HepG2 (cell line): ENCODE results near the gene IFIT5. TPM values are rescaled to one million over a fixed set of nuclear protein-coding genes. Genes with fewer than 3 reads are reported as not detected.

ENCODE experiments used
- ADNP ChIP-seq: sonication (generic); formaldehyde crosslinking; IDR thresholded peaks from 2 replicates; pipeline ENCODE4 v1.4.0; 2020; ENCODE audit warnings: missing genetic modification reagents
- ARID3A ChIP-seq: IDR thresholded peaks from 2 replicates; pipeline ENCODE4 v1.6.1; 2012; ENCODE audit warnings: low read depth, low read length, improper control_type of control experiment
- FOSL2 ChIP-seq: sonication (generic); formaldehyde crosslinking; IDR thresholded peaks from 2 replicates; pipeline ENCODE4 v1.4.0; 2020; ENCODE audit warnings: missing genetic modification reagents
- FOXK1 ChIP-seq: sonication (generic); formaldehyde crosslinking; IDR thresholded peaks from 2 replicates; pipeline ENCODE4 v1.4.0; 2020; ENCODE audit warnings: low read depth, missing genetic modification reagents, borderline replicate concordance
- HNRNPLL ChIP-seq: fragments of 200-400 bp; formaldehyde crosslinking; IDR thresholded peaks from 2 replicates; pipeline ENCODE4 v1.6.1; 2017; ENCODE audit warnings: mild to moderate bottlenecking, low read depth, low read length; ENCODE audit not compliant: poor library complexity, severe bottlenecking
- UBTF ChIP-seq: sonication (generic); formaldehyde crosslinking; IDR thresholded peaks from 2 replicates; pipeline ENCODE4 v1.4.0; 2020; ENCODE audit warnings: mild to moderate bottlenecking, missing genetic modification reagents
- ZNF18 ChIP-seq: sonication (generic); formaldehyde crosslinking; IDR thresholded peaks from 2 replicates; pipeline ENCODE4 v1.8.0; 2022; ENCODE audit warnings: mild to moderate bottlenecking, missing genetic modification reagents; ENCODE audit not compliant: insufficient replicate concordance
- ZNF326 ChIP-seq: sonication (generic); formaldehyde crosslinking; IDR thresholded peaks from 2 replicates; pipeline ENCODE4 v1.4.0; 2020; ENCODE audit warnings: missing genetic modification reagents, borderline replicate concordance
- ZNF337 ChIP-seq: sonication (generic); formaldehyde crosslinking; IDR thresholded peaks from 2 replicates; pipeline ENCODE4 v1.5.1; 2020; ENCODE audit warnings: missing genetic modification reagents, low read depth, mild to moderate bottlenecking, borderline replicate concordance
- ZNF652 ChIP-seq: IDR thresholded peaks from 2 replicates; pipeline ENCODE4 v1.6.1; 2016; ENCODE audit warnings: low read depth, borderline replicate concordance
- ZSCAN9 ChIP-seq: IDR thresholded peaks from 2 replicates; pipeline ENCODE4 v1.6.1; 2016; ENCODE audit warnings: borderline replicate concordance
- polyA plus RNA-seq, 8 experiments: library from polyadenylated mRNA; depleted of rRNA in 3 of 8; stranded (reverse) in 7 of 8; unstranded in 1 of 8; fragments of >200 nt; fragmentation: Illumina TruSeq in 4 of 8; extraction: Trizol in 4 of 8; gene quantifications; 2 replicates each; pipeline versions ENCODE4 v1.2.1 to v1.2.3, GENCODE V29; 2011 to 2016; ENCODE audit warnings: low read depth in 4 of 8, missing spikeins in 1 of 8, mixed read lengths in 1 of 8; ENCODE audit not compliant: insufficient read depth in 1 of 8
- total RNA-seq, 5 experiments: library from RNA; depleted of rRNA; stranded (reverse); fragments of >200 nt; fragmentation: Illumina TruSeq; extraction: Trizol; gene quantifications; 2 replicates each; pipeline ENCODE4 v1.2.3, GENCODE V29; 2016; ENCODE audit warnings: low read depth in 1 of 5
- TF ChIP-seq, protein P1 (sequence below): sonication (generic); formaldehyde crosslinking; IDR thresholded peaks from 2 replicates; pipeline ENCODE4 v1.5.1; 2020; ENCODE audit warnings: mild to moderate bottlenecking, missing genetic modification reagents, borderline replicate concordance
- TF ChIP-seq, protein P2 (sequence below): IDR thresholded peaks from 2 replicates; pipeline ENCODE4 v1.6.1; 2016; ENCODE audit warnings: mild to moderate bottlenecking
- TF ChIP-seq, protein P3 (sequence below): sonication (generic); formaldehyde crosslinking; IDR thresholded peaks from 2 replicates; pipeline ENCODE4 v1.8.0; 2022; ENCODE audit warnings: missing genetic modification reagents, mild to moderate bottlenecking, inconsistent platforms, borderline replicate concordance
- TF ChIP-seq, protein P4 (sequence below): sonication (generic); formaldehyde crosslinking; conservative IDR thresholded peaks from 2 replicates; pipeline ENCODE4 v1.8.0; 2022; ENCODE audit warnings: missing genetic modification reagents

The IFIT5 gene
- total and polyA plus RNA-seq, 2 of the 13 experiments (the other 11 are each of a cell fraction or from before 2014, with no cell fraction given) = 2.2 to 8.3 TPM

- TF ChIP-seq, protein P1, sequence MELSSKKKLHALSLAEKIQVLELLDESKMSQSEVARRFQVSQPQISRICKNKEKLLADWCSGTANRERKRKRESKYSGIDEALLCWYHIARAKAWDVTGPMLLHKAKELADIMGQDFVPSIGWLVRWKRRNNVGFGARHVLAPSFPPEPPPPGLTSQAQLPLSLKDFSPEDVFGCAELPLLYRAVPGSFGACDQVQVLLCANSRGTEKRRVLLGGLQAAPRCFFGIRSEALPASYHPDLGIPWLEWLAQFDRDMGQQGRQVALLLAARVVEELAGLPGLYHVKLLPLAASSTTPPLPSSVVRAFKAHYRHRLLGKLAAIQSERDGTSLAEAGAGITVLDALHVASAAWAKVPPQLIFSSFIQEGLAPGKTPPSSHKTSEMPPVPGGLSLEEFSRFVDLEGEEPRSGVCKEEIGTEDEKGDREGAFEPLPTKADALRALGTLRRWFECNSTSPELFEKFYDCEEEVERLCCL = no peak
- TF ChIP-seq UBTF (peak; percentile 48; the same call in 1 of the 2 replicates), FOSL2 (CRISPR knock-in tag) (peak; percentile 76), FOXK1 (peak; percentile 95; the same call in 1 of the 2 replicates), ADNP (CRISPR knock-in tag) (no peak), ZNF652 (CRISPR knock-in tag) (no peak), ZNF18 (CRISPR knock-in tag) (no peak), ZNF326 (CRISPR knock-in tag) (no peak), ZNF337 (CRISPR knock-in tag) (no peak), ARID3A (peak; percentile 88), ZSCAN9 (CRISPR knock-in tag) (peak; percentile 81; the same call in 1 of the 2 replicates), HNRNPLL (no peak)
- TF ChIP-seq, protein P2, sequence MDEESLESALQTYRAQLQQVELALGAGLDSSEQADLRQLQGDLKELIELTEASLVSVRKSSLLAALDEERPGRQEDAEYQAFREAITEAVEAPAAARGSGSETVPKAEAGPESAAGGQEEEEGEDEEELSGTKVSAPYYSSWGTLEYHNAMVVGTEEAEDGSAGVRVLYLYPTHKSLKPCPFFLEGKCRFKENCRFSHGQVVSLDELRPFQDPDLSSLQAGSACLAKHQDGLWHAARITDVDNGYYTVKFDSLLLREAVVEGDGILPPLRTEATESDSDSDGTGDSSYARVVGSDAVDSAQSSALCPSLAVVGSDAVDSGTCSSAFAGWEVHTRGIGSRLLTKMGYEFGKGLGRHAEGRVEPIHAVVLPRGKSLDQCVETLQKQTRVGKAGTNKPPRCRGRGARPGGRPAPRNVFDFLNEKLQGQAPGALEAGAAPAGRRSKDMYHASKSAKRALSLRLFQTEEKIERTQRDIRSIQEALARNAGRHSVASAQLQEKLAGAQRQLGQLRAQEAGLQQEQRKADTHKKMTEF (CRISPR knock-in tag) = peak; percentile 69; the same call in 1 of the 2 replicates
- TF ChIP-seq, protein P3, sequence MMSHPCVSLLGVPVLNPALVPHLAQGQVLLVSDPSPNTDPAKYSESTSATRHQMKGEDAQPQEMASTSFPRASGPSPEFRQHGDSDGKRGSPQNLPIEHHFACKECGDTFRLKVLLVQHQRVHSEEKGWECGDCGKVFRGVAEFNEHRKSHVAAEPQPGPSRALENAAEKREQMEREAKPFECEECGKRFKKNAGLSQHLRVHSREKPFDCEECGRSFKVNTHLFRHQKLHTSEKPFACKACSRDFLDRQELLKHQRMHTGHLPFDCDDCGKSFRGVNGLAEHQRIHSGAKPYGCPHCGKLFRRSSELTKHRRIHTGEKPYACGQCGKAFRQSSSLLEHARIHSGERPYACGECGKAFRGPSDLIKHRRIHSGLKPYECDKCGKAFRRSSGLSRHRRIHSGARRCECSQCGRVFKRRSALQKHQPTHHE = no peak
- TF ChIP-seq, protein P4, sequence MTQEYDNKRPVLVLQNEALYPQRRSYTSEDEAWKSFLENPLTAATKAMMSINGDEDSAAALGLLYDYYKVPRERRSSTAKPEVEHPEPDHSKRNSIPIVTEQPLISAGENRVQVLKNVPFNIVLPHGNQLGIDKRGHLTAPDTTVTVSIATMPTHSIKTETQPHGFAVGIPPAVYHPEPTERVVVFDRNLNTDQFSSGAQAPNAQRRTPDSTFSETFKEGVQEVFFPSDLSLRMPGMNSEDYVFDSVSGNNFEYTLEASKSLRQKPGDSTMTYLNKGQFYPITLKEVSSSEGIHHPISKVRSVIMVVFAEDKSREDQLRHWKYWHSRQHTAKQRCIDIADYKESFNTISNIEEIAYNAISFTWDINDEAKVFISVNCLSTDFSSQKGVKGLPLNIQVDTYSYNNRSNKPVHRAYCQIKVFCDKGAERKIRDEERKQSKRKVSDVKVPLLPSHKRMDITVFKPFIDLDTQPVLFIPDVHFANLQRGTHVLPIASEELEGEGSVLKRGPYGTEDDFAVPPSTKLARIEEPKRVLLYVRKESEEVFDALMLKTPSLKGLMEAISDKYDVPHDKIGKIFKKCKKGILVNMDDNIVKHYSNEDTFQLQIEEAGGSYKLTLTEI (CRISPR knock-in tag) = no peak
Measured at GRCh38 chr10:89373916-89374711, 40.3 kb upstream of the IFIT5 start (continued).
